SK-N-MC (cell line): ENCODE results near the gene MIB1.
"Not testable (repeated sequence)": the region's sequence is repeated elsewhere in the genome, so short reads cannot be mapped to it uniquely, and the experiment has no call there.

Experiments used
- DNase-seq: peaks from one replicate; pipeline ENCODE4 v3.0.0-alpha.2; 2011; ENCODE audit warnings: low read depth, low spot score
- H3K27ac ChIP-seq: fragments of 200-600 bp; sonication (generic); 2 replicates; pipeline ENCODE4 v1.5.1; 2016; ENCODE audit warnings: mixed run types
- H3K36me3 ChIP-seq: fragments of 200-600 bp; sonication (generic); 2 replicates; pipeline ENCODE4 v1.6.1; 2017; ENCODE audit warnings: antibody characterized with exemption, low read length, mixed read lengths; ENCODE audit not compliant: insufficient read depth
- H3K4me3 ChIP-seq: fragments of 200-600 bp; sonication (generic); 2 replicates; pipeline ENCODE4 v1.5.1; 2016
- H3K9ac ChIP-seq: fragments of 200-600 bp; sonication (generic); 2 replicates; pipeline ENCODE4 v1.8.0; 2017; ENCODE audit warnings: mixed run types, mixed read lengths; ENCODE audit not compliant: insufficient read length
- H3K9me3 ChIP-seq: fragments of 200-600 bp; sonication (generic); 2 replicates; pipeline ENCODE4 v1.6.1; 2017; ENCODE audit warnings: low read depth, mild to moderate bottlenecking, antibody characterized with exemption, low read length, moderate library complexity, mixed read lengths
- EZH2 ChIP-seq: fragments of 200-600 bp; sonication (generic); IDR thresholded peaks from one replicate; pipeline ENCODE4 v1.6.1; 2017; ENCODE audit warnings: antibody characterized with exemption
- FOXP2 ChIP-seq: optimal IDR thresholded peaks from 2 replicates; pipeline ENCODE3; 2011; ENCODE audit warnings: mild to moderate bottlenecking, moderate library complexity; ENCODE audit not compliant: insufficient read depth; ENCODE audit errors: extremely low read length, control extremely low read depth
- POLR2AphosphoS5 ChIP-seq: IDR thresholded peaks from 2 replicates; pipeline ENCODE4 v1.6.1; 2012; ENCODE audit warnings: mild to moderate bottlenecking, low read depth, low read length, borderline replicate concordance

Gene MIB1

GRCh38 chr18:21714474-21714873, 26.1 kb upstream of the MIB1 start:
- no peak overlapping the region for H3K9ac ChIP-seq
- no peak for DNase-seq
- H3K4me3 ChIP-seq, result no peak overlapping the region
- no peak overlapping the region for H3K27ac ChIP-seq
- no peaks in the 10 kb centered on the region for H3K9me3 ChIP-seq
- TF ChIP-seq EZH2 (no peak), FOXP2 (no peak), POLR2AphosphoS5 (no peak)
- no peaks in the 10 kb centered on the region for H3K36me3 ChIP-seq

GRCh38 chr18:21722687-21723086, 17.9 kb upstream of the MIB1 start:
- TF ChIP-seq EZH2 (no peak), POLR2AphosphoS5 (no peak), FOXP2 (no peak)
- no peaks in the 10 kb centered on the region for H3K9me3 ChIP-seq
- no peak overlapping the region for H3K27ac ChIP-seq
- H3K9ac ChIP-seq, result no peak overlapping the region
- no peaks in the 10 kb centered on the region for H3K36me3 ChIP-seq
- DNase-seq, result no peak
- no peak overlapping the region for H3K4me3 ChIP-seq

DNA sequence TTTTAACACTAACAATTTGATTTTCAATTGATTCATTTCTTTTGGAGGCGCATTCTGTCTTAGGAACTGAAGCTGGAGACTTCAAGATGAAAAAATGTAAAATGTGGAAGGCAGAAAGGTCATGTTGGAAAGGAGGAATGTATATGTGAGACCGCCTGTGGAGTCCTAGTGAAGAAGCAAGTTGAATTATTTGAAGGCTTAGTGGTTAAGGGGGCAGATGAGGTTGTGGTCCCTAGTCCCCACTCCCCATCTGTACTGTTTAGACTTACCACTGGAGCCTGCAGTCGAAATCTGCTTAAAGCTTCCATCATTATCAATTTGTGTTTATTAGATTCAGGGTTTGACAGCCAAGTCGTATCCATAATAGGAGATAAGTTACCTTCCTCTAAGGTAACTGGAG, 15.4 kb upstream of the MIB1 start:
- DNase-seq, result no peak
- Histone ChIP-seq H3K9me3 (no peaks in the 10 kb centered on the region), H3K9ac (peak overlapping the region; percentile 32), H3K4me3 (peak overlapping the region; percentile 52), H3K27ac (peak overlapping the region; percentile 68; the same call in 1 of the 2 replicates), H3K36me3 (no peaks in the 10 kb centered on the region)
- TF ChIP-seq FOXP2 (no peak), EZH2 (no peak), POLR2AphosphoS5 (no peak)

DNA sequence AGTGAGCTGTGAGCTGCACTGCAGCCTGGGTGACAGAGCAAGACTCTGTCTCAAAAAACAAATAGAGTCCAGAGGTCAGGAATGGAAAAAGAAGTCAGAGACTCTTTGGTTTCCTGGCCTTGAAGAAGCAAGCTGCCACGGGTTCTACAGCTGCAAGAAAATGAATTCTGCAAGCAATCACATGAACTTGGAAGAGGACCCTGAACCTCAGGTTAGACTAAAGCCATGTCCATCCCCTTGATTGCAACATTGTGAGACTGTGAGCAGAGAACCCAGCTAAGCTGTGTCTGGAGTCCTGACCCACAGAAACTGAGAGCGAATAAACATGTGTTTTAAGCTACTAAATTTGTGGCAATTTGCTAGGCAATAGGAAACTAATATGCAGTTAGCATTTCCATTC, 12.9 kb upstream of the MIB1 start:
- no peak overlapping the region for H3K27ac ChIP-seq
- TF ChIP-seq FOXP2 (no peak), POLR2AphosphoS5 (no peak), EZH2 (no peak)
- no peak for DNase-seq
- no peaks in the 10 kb centered on the region for H3K9me3 ChIP-seq
- H3K4me3 ChIP-seq, result no peak overlapping the region
- H3K9ac ChIP-seq, result no peak overlapping the region
- no peaks in the 10 kb centered on the region for H3K36me3 ChIP-seq

- no peak for DNase-seq
- Histone ChIP-seq H3K9ac (no peak overlapping the region), H3K36me3 (no peaks in the 10 kb centered on the region), H3K9me3 (no peaks in the 10 kb centered on the region), H3K27ac (no peak overlapping the region), H3K4me3 (no peak overlapping the region)
- TF ChIP-seq POLR2AphosphoS5 (no peak), EZH2 (no peak), FOXP2 (no peak)
Measured at GRCh38 chr18:21733011-21733410, 7.6 kb upstream of the MIB1 start.

DNA sequence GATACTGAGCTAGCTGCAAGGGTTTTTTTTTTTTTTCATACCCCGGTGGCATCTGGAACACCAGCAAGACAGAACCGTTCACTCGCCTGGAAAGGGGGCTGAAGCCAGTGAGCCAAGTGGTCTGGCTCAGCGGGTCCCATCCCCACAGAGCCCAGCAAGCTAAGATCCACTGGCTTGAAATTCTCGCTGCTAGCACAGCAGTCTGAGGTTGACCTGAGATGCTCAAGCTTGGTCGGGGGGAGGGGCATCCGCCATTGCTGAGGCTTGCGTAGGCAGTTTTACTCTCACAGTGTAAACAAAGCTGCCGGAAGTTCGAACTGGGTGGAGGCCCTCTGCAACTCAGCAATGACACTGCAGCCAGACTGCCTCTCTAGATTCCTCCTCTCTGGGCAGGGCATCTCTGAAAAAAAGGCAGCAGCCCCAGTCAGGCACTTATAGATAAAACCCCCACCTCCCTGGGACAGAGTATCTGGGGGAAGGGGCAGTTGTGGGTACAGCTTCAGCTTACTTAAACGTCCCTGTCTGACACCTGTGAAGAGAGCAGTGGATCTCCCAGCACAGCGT, 5.1 kb upstream of the MIB1 start:
- no peak for DNase-seq
- H3K9ac ChIP-seq, result no peak overlapping the region
- TF ChIP-seq POLR2AphosphoS5 (no peak), EZH2 (no peak), FOXP2 (no peak)
- H3K27ac ChIP-seq, result no peak overlapping the region
- no peak overlapping the region for H3K4me3 ChIP-seq
- no peaks in the 10 kb centered on the region for H3K9me3 ChIP-seq
- no peaks in the 10 kb centered on the region for H3K36me3 ChIP-seq

DNA sequence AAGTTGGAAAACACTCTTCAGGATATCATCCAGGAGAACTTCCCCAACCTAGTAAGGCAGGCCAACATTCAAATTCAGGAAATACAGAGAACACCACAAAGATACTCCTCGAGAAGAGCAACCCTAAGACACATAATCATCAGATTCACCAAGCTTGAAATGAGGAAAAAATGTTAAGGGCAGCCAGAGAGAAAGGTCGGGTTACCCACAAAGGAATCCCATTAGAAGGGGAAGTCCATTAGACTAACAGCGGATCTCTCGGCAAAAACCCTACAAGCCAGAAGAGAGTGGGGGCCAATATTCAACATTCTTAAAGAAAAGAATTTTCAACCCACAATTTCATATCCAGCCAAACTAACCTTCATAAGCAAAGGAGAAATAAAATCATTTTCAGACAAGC, 3.7 kb upstream of the MIB1 start:
- DNase-seq, H3K27ac ChIP-seq, H3K9ac ChIP-seq, H3K4me3 ChIP-seq, H3K36me3 ChIP-seq, H3K9me3 ChIP-seq: not testable (repeated sequence)

DNA sequence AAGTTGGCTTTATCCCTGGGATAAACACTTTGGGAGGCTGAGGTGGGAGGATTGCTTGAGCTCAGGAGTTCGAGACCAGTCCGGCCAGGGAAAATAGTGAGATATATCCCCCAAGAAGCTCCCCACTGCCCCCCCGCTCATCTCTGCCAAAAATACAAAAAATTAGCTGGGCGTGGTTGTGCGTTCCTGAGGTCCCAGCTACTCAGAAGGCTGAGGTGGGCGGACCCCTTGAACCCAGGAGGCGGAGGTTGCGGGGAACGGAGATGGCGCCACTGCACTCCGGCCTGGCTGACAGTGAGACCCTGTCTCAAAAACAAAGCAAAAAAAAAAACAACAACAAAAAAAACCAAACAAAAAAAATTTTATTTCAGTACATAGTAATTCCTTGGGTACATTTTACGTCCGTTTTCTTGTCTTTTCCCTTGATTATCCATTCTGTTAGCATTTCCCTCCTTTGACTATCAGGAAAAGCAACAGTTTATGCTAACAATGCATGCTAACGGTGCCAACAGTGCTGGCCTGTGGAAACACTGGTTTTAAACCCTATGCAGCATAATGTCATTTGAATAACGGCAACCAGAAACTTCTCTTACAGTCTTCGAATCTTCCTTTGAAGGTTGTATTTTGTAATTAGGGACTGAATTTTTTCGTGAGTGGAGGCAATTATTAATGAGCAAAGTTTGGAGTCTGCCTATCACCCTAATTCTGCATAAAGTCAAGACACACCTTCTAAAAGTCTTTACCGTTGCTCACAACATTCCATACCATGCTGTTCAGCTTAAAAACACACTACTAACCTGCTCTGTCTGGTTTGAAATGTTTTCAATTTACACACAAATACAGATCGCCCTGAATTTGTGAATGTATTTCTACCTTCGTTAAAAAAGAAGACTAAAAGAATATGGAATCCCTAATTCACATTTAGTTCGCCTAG, 721 bp upstream of the MIB1 start:
- no peaks in the 10 kb centered on the region for H3K36me3 ChIP-seq
- H3K9me3 ChIP-seq, result no peaks in the 10 kb centered on the region
- TF ChIP-seq EZH2 (no peak), POLR2AphosphoS5 (no peak), FOXP2 (no peak)
- H3K4me3 ChIP-seq, result peak overlapping the region; percentile 98
- H3K9ac ChIP-seq, result peak overlapping the region; percentile 68
- peak overlapping the region; percentile 88 for H3K27ac ChIP-seq
- no peak for DNase-seq

DNA sequence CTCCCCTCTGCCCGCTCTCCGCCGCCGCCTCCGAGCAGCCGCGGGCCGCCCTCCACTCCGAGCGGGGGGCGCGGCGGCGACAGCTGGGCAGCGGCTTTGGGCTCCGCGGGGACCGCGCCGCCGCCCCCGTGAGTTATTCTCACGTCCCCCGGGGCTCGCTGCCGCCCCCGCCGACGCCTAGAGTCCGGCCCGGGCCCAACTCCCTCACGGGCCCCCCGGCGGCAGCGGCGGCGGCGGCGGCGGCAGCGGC, 645 bp downstream of the MIB1 start:
- Histone ChIP-seq H3K9ac (peak overlapping the region; percentile 96), H3K4me3 (peak overlapping the region; percentile 98), H3K36me3 (no peaks in the 10 kb centered on the region), H3K9me3 (no peaks in the 10 kb centered on the region), H3K27ac (peak overlapping the region; percentile 98)
- DNase-seq, result no peak
- TF ChIP-seq EZH2 (no peak), FOXP2 (no peak), POLR2AphosphoS5 (no peak)
